T47D (cell line): ENCODE measurements around the gene GRID2.

Source experiments
- DNase-seq, 2 experiments: peaks; one replicate each; pipeline versions ENCODE4 v3.0.0 to v3.0.0-alpha.2; 2011 to 2012; ENCODE audit warnings: low read depth in 1 of 2, low spot score in 1 of 2
- JUND ChIP-seq: IDR thresholded peaks from 2 replicates; pipeline ENCODE4 v1.6.1; 2012; ENCODE audit warnings: low read depth
- in situ Hi-C: cut with HindIII; loops from 2 replicates; pipeline ENCODE4 v1.10.0; 2016; ENCODE audit warnings: low sequenced_read_pairs, low pct_unique_long_range_greater_than_20kb

The GRID2 gene

DNA sequence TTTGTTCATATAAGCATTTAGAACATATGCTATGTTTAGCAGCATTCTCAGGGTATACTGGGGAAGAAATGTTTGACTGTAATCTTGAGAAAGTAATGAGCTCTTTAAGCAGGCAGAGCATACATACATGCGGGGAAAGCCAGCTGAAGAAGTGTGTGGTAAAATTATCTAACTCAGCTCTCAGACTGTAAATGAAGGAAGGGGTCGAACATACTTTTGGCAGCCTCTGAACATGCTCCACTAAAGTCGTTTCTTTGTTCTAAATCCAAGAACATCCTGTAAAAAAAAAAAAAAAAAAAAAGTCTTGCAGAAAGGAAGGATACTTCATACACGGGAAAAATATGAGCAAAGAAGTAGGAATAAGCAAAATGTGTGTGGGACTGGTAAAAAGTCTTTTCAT, 224.8 kb downstream of the GRID2 start:
- DNase-seq: no peak
- TF ChIP-seq JUND: no peak
- in situ Hi-C loops: no loop called here

DNA sequence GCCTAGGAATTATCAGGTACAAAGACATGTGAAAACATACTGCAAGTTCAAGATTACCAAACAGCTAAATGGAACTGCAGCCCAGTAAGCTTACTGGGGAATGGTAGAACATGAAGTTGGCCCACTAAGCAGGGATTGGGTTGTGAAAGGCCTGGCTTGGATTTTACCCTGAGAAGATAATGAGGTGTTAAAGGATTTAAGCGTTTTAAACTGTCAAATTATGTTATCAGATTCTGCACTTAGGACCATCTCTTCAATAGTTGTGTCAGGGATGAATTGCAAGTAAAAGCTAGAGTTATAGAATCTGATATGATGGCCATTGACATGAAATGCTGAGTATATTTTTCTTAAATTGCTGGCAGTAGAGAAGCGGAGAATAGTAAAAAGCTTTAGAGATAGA, 225.7 kb downstream of the GRID2 start:
- no peak for DNase-seq
- no peak for TF ChIP-seq JUND
- in situ Hi-C loops: no loop called here

DNA sequence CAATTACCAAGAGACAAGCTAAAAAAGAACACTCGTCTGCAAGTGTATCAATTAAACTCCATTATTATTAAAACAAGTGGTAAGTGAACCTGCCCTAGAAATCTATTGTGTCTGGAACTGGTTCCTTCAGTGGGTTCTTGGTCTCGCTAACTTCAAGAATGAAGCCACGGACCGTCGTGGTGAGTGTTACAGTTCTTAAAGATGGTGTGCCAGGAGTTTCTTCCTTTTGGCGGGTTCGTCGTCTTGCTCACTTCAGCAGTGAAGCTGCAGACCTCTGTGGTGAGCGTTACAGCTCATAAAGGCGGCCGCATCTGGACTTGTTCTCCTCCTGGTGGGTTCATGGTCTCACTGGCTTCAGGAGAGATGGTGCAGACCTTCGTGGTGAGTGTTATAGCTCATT, 231.8 kb downstream of the GRID2 start:
- in situ Hi-C loops: no loop called here
- DNase-seq: no peak
- no peak for TF ChIP-seq JUND

DNA sequence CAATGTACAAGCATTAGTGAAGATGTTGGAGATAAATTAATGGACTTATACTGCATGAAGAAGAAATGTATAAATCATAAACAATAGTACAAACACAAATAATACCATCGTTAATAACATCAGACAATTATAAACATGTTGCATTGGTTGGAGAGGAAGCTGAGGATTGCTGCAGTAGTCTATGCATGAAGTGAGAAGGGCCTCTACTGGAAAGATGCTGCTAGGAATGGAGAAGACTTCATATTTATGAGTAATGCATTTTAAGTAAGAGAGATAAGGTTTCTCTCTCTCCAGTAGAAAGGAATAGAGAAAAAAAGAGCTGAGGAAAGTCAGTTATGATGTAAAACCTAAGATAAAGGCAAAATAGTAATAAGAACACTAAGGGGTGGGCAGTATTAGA, 247.8 kb downstream of the GRID2 start:
- TF ChIP-seq JUND: no peak
- DNase-seq: peak in 1 of 2 experiments; percentile 6
- in situ Hi-C loops: no loop called here

DNA sequence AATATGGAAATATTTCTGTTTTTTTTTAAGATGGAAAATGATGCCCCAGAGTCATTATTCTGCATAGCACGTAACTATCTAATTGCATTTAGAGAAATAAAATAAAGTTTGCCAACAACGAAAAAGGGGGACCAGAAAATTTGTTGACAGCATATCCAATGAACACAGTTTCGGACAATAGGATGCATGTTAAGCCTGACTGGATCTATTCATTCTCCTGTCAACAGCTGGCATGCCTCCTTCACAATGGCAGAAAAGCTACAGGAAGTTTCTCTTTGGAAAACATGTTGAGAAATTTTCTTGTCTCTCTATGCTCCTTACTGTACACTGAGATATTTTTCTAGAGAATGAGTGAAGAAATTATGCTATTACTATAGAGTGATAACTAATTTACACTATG, 262.5 kb downstream of the GRID2 start:
- no peak for DNase-seq
- TF ChIP-seq JUND: no peak
- in situ Hi-C loops: no loop called here

DNA sequence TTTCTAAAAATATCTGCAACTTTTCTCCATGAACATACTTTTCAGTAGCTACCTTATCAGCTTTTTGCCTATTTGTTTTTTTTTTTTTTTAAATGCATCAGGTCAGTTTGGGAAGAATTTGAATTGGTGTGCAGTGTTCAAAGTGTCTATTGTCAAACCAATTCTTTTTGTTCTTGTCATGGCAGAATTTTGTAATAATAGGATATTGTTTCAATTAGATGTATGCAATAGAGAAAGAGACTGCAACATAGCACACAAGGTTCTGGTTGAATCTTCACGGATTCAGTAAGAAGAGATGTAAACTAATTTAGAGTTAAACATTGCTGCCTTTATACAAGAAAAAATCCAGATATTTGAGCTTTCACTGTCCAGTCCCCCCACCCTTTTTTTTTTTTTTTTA, 277.1 kb downstream of the GRID2 start:
- in situ Hi-C loops: no loop called here
- TF ChIP-seq JUND: no peak
- no peak for DNase-seq

DNA sequence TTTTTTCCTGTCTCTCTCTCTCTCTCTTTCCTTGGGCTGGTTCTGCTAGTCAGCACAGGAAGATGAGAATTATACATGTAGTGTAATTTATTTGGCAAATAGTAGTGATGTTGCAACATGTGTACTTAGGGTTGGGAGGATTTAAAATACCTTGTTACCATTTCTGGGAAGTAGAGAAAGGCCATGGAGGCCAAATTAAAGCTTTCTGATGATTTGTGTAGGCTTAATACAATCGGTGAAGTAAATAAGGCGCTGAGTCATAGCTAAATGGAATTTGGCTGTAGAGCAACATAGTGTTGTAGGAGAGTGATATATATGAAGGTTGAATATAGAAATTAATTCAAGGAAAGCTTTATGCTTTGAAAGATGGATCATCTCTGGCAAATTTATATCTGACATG, 295.3 kb downstream of the GRID2 start:
- in situ Hi-C loops: no loop called here

DNA sequence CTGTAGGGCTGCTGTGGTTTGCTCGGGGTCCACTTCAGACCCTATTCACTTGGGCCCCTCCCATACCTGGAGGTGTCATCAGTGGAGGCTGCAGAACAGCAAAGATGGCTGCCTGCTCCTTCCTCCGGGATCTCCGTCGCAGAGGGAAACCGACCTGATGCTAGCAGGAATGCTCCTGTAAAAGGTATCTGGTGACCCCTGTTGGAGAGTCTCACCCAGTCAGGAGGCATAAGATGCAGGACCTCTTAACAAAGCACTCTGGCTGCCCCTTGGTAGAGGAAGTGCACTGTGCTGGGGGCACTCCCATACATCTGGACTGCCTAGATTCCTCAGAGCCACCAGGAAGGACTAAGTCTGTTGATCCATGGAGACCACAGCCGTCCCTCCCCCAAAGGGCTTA, 296.9 kb downstream of the GRID2 start:
- in situ Hi-C loops: no loop called here
- DNase-seq: no peak
- no peak for TF ChIP-seq JUND

More for the DNA sequence above, 295.3 kb downstream of the GRID2 start:
- TF ChIP-seq JUND: no peak
- DNase-seq: peak in 1 of 2 experiments; percentile 10

DNA sequence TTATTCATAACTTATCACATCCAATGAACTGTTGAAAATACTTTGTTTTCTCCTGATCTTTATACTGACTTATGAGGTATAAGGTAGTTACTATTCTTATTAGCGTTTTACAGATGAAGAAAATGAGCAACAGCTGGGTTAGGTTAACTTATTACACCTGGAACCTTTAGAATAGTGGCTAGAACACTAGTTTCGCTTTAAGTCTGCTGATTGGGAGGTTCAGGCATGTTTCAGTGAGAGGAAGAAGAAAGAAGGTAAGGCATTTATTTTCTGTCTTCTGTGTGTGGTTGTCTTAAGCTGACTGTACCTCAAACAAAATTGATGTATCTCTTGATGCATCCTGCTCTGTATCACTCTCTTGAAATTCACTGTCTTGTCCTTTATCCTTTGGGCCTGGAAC, 302.5 kb downstream of the GRID2 start:
- DNase-seq: no peak
- in situ Hi-C loops: no loop called here
- no peak for TF ChIP-seq JUND

DNA sequence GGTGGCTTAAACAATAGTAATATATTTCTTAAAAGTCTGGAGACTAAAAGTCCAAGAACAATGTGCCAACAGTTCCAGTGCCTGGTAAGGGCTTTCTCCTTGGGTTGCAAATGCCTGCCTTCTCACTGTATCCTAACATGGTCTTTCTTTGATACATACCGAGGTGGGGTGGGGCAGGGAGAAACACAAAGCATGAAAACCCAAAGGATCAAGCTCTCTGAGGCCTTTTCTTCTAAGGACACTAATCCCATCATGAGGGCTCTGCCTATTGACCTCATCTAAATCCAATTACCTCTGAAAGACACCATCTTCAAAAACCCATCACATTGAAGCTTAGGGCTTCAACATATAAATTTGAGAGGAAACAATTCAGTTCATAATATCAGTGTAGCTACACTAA, 311.3 kb downstream of the GRID2 start:
- TF ChIP-seq JUND: no peak
- in situ Hi-C loops: no loop called here
- DNase-seq: no peak

DNA sequence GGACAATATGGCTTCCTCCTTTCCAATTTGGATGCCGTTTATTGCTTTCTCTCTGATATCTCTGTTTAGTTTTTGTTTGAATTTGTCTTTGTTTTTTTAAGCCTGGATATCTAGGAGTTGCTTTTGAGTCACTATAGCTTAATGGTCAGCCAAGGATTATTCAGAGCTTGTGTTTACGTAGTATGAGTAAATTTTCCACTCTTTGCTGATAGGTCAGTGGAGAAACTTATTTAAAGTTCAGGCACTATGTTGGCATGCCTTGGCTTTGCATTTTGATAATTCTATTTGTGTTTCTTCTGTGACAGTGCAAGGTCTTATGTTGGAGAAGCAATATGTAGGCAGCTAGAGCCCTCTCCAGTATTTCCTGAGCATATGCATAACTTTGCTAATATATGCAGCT, 315.2 kb downstream of the GRID2 start:
- in situ Hi-C loops: no loop called here
- no peak for TF ChIP-seq JUND
- DNase-seq: no peak

DNA sequence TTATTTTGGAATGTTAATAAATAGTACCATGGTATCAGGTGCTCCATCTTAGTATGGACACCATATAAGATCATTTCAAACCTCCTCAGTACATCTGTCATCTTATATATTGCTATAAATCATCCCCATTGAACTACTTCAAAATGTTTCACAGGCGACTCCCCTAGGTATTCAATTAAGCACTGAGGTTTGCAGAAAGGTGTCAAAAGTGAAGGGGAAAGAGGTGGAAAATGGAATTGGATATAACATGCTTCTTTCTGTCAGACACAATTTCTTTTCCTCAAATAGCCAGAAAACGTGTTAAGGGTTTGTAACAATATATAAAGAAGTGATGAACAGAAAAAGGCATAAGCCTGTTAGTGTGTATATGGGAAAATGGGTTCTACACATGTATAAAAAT, 325.5 kb downstream of the GRID2 start:
- in situ Hi-C loops: no loop called here

DNA sequence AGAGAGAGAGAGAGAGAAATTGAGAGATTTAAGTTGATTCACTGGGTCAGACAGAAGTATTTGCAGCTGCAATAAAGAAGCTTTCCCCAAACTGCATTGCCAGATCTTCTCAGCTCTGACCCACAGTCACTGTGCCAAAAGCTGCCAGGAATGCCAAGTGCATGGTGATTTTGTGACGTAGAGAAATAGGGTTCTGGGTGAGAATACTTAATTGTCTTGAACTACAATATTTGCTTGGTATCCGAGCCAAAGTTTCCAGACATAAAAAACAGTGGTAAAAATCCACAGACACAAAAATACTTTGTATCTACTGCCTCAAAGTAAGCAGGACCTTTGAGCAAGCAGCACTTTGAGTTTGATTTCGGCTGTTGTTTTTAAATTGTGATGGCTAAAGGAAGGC, 331.1 kb downstream of the GRID2 start:
- no peak for TF ChIP-seq JUND
- in situ Hi-C loops: no loop called here
- DNase-seq: no peak

More for the DNA sequence above, 325.5 kb downstream of the GRID2 start:
- no peak for TF ChIP-seq JUND
- DNase-seq: no peak

DNA sequence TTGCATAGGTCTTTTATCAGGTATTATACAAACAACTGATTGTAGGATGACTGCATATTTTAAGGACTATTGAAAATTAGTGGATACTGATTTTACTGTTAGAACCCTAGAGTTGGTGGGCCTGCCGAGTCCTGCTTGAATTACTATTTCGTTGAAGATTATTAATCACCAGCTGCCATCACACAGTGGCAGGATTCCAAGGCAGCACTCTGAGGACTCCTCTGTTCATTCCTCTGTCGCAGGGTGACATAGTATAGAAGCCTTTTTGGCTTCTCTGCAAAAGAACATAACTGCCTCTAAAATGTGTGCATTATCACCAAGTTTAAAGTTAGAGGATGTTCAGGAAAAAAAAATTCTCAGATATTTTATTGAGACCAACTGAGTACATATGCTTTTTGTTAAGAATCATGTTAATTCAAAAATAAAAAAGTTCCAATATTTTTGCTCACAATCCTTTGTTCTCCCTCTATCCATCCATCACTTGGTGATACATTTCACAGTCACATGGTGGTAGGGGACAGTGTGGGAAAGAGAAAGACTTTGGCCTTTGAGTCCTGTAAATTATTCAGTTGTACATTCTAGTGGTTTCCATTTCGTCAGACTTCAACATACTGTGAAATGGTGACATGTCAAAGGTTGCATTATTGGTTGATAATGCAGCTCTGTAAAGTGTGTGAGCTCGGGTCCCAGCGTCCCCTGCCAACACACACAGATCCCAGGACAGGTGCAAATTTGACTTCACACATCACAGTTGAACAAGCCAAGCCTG, 332.5 kb downstream of the GRID2 start:
- in situ Hi-C loops: no loop called here
- TF ChIP-seq JUND: no peak
- no peak for DNase-seq
